HAP-1 (cell line): Measurements from ENCODE around the gene AZI2.
A peak's percentile ranks its signal among the peaks of the same experiment; 100 is the strongest.

ENCODE experiments used
- DNase-seq, 2 experiments: peaks; one replicate each; pipeline ENCODE4 v3.0.0-alpha.2; 2016 to 2020; ENCODE audit warnings: low spot score in 2 of 2
- H3K27me3 ChIP-seq: fragments of 250-450 bp; sonication (Bioruptor Pico); 2 replicates; pipeline ENCODE4 v1.5.1; 2020; ENCODE audit warnings: low read depth, mild to moderate bottlenecking, moderate library complexity
- H3K36me3 ChIP-seq: fragments of 250-450 bp; sonication (Bioruptor Pico); replicated peaks from 2 replicates; pipeline ENCODE4 v1.5.1; 2020; ENCODE audit warnings: mild to moderate bottlenecking
- H3K4me1 ChIP-seq: fragments of 250-450 bp; sonication (Bioruptor Pico); 2 replicates; pipeline ENCODE4 v1.5.1; 2020; ENCODE audit warnings: mild to moderate bottlenecking
- H3K4me3 ChIP-seq: fragments of 250-450 bp; sonication (Bioruptor Pico); 2 replicates; pipeline ENCODE4 v1.5.1; 2020; ENCODE audit warnings: mild to moderate bottlenecking, moderate library complexity
- H3K9me3 ChIP-seq: fragments of 250-450 bp; sonication (Bioruptor Pico); 2 replicates; pipeline ENCODE4 v1.5.1; 2020; ENCODE audit warnings: mild to moderate bottlenecking, moderate library complexity
- in situ Hi-C: fragments of 300-500 bp; cut with MboI; formaldehyde crosslinking; loops from 3 replicates; pipeline ENCODE4 v1.14.3; 2020; ENCODE audit warnings: low sequenced_read_pairs, inconsistent platforms, mixed read lengths

AZI2 gene

GRCh38 chr3:28290863-28291300, 57.7 kb downstream of the AZI2 start:
- Histone ChIP-seq H3K9me3 (no peaks in the 10 kb centered on the region), H3K4me3 (no peak overlapping the region), H3K36me3 (no peaks in the 10 kb centered on the region), H3K4me1 (peaks cover 2% of the 10 kb centered on the region; the same call in 1 of the 2 replicates), H3K27me3 (no peaks in the 10 kb centered on the region)
- in situ Hi-C loops = no loop called here
- DNase-seq = no peak

- H3K27me3 ChIP-seq = no peaks in the 10 kb centered on the region
Measured at GRCh38 chr3:28287046-28287445, 61.6 kb downstream of the AZI2 start.

GRCh38 chr3:28286595-28286994, 62.0 kb downstream of the AZI2 start:
- H3K9me3 ChIP-seq = no peaks in the 10 kb centered on the region
- peak in 1 of 2 experiments; percentile 18 for DNase-seq
- peaks cover 2% of the 10 kb centered on the region; the same call in 1 of the 2 replicates for H3K4me1 ChIP-seq
- H3K4me3 ChIP-seq = no peak overlapping the region
- no peaks in the 10 kb centered on the region for H3K36me3 ChIP-seq
- H3K27me3 ChIP-seq = no peaks in the 10 kb centered on the region
- in situ Hi-C loops = no loop called here

More at GRCh38 chr3:28287046-28287445, 61.6 kb downstream of the AZI2 start:
- no peak for DNase-seq
- Histone ChIP-seq H3K36me3 (no peaks in the 10 kb centered on the region), H3K4me3 (no peak overlapping the region), H3K9me3 (no peaks in the 10 kb centered on the region), H3K4me1 (peaks cover 2% of the 10 kb centered on the region; the same call in 1 of the 2 replicates)
- in situ Hi-C loops = no loop called here

GRCh38 chr3:28280781-28281180, 67.8 kb downstream of the AZI2 start:
- no peaks in the 10 kb centered on the region for H3K36me3 ChIP-seq
- no peaks in the 10 kb centered on the region for H3K27me3 ChIP-seq
- H3K4me1 ChIP-seq = no peaks in the 10 kb centered on the region
- in situ Hi-C loops = no loop called here
- no peak overlapping the region for H3K4me3 ChIP-seq
- no peak for DNase-seq
- H3K9me3 ChIP-seq = no peaks in the 10 kb centered on the region

GRCh38 chr3:28279770-28280169, 68.9 kb downstream of the AZI2 start:
- Histone ChIP-seq H3K36me3 (no peaks in the 10 kb centered on the region), H3K4me1 (no peaks in the 10 kb centered on the region), H3K9me3 (no peaks in the 10 kb centered on the region), H3K4me3 (no peak overlapping the region), H3K27me3 (no peaks in the 10 kb centered on the region)
- no peak for DNase-seq
- in situ Hi-C loops = no loop called here

- in situ Hi-C loops = no loop called here
Measured at GRCh38 chr3:28278918-28279317, 69.7 kb downstream of the AZI2 start.

GRCh38 chr3:28273837-28274236, 74.8 kb downstream of the AZI2 start:
- Histone ChIP-seq H3K4me3 (no peak overlapping the region), H3K4me1 (no peaks in the 10 kb centered on the region), H3K27me3 (no peaks in the 10 kb centered on the region), H3K36me3 (no peaks in the 10 kb centered on the region; the same call in 1 of the 2 replicates), H3K9me3 (0 out of 2 replicates have a peak, but pooled peaks cover 2% of the 10 kb centered on the region)
- DNase-seq = no peak
- in situ Hi-C loops = no loop called here

More at GRCh38 chr3:28278918-28279317, 69.7 kb downstream of the AZI2 start:
- Histone ChIP-seq H3K9me3 (no peaks in the 10 kb centered on the region), H3K4me1 (no peaks in the 10 kb centered on the region), H3K36me3 (no peaks in the 10 kb centered on the region; the same call in 1 of the 2 replicates), H3K27me3 (no peaks in the 10 kb centered on the region), H3K4me3 (no peak overlapping the region)
- no peak for DNase-seq
